Measurements from ENCODE around the gene EN2.

The EN2 gene

GRCh38 chr7:155420116-155420515, 37.8 kb upstream of the EN2 start:
- Mint-ChIP-seq H3K36me3 (ENCODE audit: low read depth) (no peaks in the 10 kb centered on the region), H3K27me3 (ENCODE audit: low read depth) (peaks cover 58% of the 10 kb centered on the region), H3K4me1 (no peaks in the 10 kb centered on the region), H3K4me3 (no peak overlapping the region), H3K27ac (no peak overlapping the region), H3K9me3 (no peaks in the 10 kb centered on the region)
- TF ChIP-seq CTCF (IDR thresholded peaks at IDR 0.05; ENCODE audit: unreplicated experiment in 3 of 3): no peak

GRCh38 chr7:155422151-155422550, 35.8 kb upstream of the EN2 start:
- no peaks in the 10 kb centered on the region for H3K9me3 Mint-ChIP-seq
- H3K4me3 Mint-ChIP-seq: no peak overlapping the region
- H3K27ac Mint-ChIP-seq: no peak overlapping the region
- H3K36me3 Mint-ChIP-seq (ENCODE audit: low read depth): no peaks in the 10 kb centered on the region
- H3K4me1 Mint-ChIP-seq: no peaks in the 10 kb centered on the region
- TF ChIP-seq CTCF (IDR thresholded peaks at IDR 0.05; ENCODE audit: unreplicated experiment in 3 of 3): no peak
- H3K27me3 Mint-ChIP-seq (ENCODE audit: low read depth): peaks cover 62% of the 10 kb centered on the region

GRCh38 chr7:155422599-155423336, 35.2 kb upstream of the EN2 start:
- Mint-ChIP-seq H3K4me3 (no peak overlapping the region), H3K36me3 (ENCODE audit: low read depth) (no peaks in the 10 kb centered on the region), H3K9me3 (no peaks in the 10 kb centered on the region), H3K27me3 (ENCODE audit: low read depth) (peaks cover 61% of the 10 kb centered on the region), H3K4me1 (no peaks in the 10 kb centered on the region), H3K27ac (no peak overlapping the region)
- TF ChIP-seq CTCF (IDR thresholded peaks at IDR 0.05; ENCODE audit: unreplicated experiment in 3 of 3): no peak

GRCh38 chr7:155423337-155424285, 34.3 kb upstream of the EN2 start:
- no peak for TF ChIP-seq CTCF (IDR thresholded peaks at IDR 0.05; ENCODE audit: unreplicated experiment in 3 of 3)
- H3K27me3 Mint-ChIP-seq (ENCODE audit: low read depth): peaks cover 66% of the 10 kb centered on the region
- H3K4me1 Mint-ChIP-seq: no peaks in the 10 kb centered on the region
- H3K4me3 Mint-ChIP-seq: no peak overlapping the region
- H3K36me3 Mint-ChIP-seq (ENCODE audit: low read depth): no peaks in the 10 kb centered on the region
- peaks cover under 1% of the 10 kb centered on the region for H3K9me3 Mint-ChIP-seq
- no peak overlapping the region for H3K27ac Mint-ChIP-seq

- Mint-ChIP-seq H3K36me3 (ENCODE audit: low read depth) (no peaks in the 10 kb centered on the region), H3K4me1 (no peaks in the 10 kb centered on the region), H3K9me3 (peaks cover 6% of the 10 kb centered on the region), H3K27me3 (ENCODE audit: low read depth) (peaks cover 66% of the 10 kb centered on the region), H3K4me3 (no peak overlapping the region), H3K27ac (no peak overlapping the region)
- no peak for TF ChIP-seq CTCF (IDR thresholded peaks at IDR 0.05; ENCODE audit: unreplicated experiment in 3 of 3)
Observed at GRCh38 chr7:155424301-155425010, 33.5 kb upstream of the EN2 start.
